Measurements from ENCODE around the gene KPNA6.
A peak's percentile ranks its signal among the peaks of the same experiment; 100 is the strongest.

Gene KPNA6

DNA sequence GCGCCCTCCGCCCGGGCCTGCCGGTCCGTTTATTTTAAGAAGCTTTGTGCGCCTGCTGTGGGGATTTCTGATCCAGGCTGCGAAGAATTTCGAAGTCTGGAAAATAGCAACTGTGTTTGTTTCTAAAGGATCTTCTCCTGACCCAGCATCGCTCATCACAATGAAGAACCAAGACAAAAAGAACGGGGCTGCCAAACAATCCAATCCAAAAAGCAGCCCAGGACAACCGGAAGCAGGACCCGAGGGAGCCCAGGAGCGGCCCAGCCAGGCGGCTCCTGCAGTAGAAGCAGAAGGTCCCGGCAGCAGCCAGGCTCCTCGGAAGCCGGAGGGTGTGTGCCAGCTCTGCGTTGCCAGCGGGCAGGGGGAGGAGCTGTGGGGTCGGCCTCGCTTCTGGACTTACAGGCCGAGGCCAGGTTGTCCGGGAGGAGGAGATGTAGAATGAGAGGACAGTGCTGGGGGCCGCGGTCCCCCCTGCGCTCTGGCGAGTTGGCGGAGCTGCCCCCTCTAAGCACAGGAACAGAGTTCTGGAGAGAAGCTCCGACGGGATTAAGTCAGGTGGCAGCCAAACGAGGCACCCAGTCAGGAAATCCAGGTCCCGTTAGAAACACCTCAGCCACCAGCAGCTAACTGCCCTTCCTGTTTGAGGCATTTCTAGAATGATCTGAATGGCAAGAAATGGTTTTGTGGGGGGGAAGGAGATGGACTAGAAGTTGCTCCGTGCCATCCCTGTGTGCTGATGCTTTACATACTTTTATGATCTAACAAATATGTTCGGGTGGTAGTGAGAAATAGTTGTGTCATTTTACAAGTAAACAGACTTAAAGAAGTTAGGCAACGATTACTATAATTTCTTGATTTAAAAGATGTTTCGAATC is 72.6 kb downstream of the KPNA6 start:
- no peak for TF ChIP-seq POLR2A (IDR thresholded peaks at IDR 0.05; ENCODE audit: low read depth, low read length)
- FAIRE-seq: no peak
- peak; percentile 63 for DNase-seq (ENCODE audit: insufficient read length, low spot score)

DNA sequence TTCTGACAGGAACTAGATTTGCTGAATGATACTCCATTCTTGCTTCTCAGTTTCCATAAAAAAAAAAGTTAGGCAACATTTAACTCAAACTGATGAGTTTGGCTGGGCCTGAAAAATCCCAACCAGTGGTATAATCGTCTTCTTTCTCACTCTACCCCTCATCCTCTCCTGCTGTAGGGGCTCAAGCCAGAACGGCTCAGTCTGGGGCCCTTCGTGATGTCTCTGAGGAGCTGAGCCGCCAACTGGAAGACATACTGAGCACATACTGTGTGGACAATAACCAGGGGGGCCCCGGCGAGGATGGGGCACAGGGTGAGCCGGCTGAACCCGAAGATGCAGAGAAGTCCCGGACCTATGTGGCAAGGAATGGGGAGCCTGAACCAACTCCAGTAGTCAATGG is 73.2 kb downstream of the KPNA6 start:
- FAIRE-seq: no peak
- TF ChIP-seq POLR2A (IDR thresholded peaks at IDR 0.05; ENCODE audit: low read depth, low read length): no peak
- no peak for DNase-seq (ENCODE audit: insufficient read length, low spot score)

DNA sequence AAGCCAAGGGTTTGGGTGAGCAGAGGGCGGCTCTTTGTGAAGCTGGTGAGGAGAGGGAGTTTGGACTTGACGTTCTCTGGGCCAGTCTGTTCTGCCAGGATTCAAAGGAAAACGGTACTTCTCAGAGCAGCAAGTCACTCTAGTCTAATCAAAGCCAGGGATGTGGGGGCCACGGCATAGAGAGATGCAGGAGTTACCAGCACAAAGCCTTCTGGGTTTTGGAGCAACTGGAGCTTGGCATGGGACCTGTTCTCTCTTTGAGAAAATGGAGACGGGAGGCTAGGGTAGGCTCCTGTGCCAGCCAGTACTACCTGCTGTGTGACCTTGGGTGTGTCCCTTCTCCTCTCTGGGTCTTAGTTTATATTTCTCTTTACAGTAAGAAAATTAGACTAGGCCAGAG is 73.7 kb downstream of the KPNA6 start:
- DNase-seq (ENCODE audit: insufficient read length, low spot score): no peak
- no peak for TF ChIP-seq POLR2A (IDR thresholded peaks at IDR 0.05; ENCODE audit: low read depth, low read length)
- FAIRE-seq: no peak

DNA sequence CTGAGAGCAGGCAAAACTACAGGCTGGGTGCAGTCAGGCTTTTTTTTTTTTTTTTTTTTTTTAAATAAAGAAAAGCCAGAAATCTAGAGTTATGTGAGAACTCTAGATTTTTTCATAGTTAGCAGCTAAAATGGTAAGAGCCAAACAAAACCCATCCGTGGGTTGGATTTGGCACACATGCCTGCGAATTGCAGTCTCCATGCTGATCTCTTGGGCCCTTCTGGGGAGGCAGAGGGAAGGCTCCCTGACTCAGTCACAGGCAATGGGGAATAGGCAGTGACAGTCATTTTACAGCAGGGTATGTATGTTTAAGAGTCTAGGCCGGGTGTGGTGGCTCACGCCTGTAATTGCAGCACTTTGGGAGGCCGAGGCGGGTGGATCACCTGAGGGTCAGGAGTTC is 74.2 kb downstream of the KPNA6 start:
- FAIRE-seq (no peak), DNase-seq (ENCODE audit: insufficient read length, low spot score) (no peak)
- TF ChIP-seq POLR2A (IDR thresholded peaks at IDR 0.05; ENCODE audit: low read depth, low read length): no peak

DNA sequence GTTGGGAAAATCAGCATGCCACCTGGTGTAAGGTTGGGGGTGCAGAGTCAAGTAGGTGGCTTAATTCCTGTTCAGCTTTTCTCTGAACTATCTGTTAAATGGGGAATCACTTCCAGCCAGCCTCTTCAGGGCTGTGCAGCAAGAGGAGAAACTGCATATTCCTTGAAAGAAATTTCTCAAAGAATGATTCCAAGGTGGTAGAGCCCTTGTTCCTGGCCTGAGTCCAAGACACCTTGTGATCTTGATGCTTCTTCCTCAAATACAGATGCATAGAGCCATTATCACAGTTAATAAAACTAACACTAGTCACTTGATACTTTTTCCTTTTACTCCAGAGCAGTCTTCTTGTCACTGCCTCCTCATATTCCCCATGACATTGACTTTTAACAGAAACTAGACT is 76.8 kb downstream of the KPNA6 start:
- no peak for FAIRE-seq
- no peak for DNase-seq (ENCODE audit: insufficient read length, low spot score)

DNA sequence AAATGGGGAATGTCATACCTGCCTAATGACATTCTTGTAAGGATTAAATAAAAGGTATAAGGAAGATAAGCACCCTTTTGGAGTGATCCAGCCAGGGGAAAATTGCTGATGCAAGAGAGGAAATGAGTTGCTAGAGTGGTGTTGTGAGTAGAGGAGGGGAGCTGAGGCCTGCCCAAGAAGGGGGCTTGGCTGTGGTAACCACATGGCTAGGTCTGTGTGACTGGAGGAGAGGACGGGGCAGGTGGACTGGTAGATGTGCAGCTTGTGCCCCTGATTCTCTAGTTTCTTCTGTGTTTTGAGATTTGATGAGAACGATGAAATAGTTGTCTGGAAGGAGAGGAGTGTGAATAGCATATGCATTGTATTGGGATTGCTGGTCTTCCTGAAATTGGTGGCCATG is 78.2 kb downstream of the KPNA6 start:
- no peak for FAIRE-seq

More for the DNA sequence above, 76.8 kb downstream of the KPNA6 start:
- no peak for TF ChIP-seq POLR2A (IDR thresholded peaks at IDR 0.05; ENCODE audit: low read depth, low read length)

DNA sequence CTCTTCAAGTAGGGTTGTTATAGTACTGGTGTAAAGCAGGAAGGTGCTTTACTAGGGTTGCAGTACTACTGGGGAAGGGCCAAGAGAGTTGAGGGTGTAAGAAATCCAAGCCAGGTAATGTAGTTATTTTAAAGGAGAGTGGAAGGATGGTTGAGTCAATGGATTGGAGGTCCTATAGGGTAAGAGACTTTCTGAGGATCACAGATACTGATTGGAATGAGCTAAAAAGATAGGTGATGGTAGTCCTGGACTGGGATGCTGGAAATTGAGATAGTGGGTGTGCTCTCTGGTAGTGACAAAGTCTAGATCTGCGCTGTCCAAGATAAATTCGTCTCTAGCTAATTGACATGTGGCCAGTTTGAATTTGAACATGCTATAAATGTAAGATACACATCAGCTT is 78.6 kb downstream of the KPNA6 start:
- FAIRE-seq (no peak), DNase-seq (ENCODE audit: insufficient read length, low spot score) (no peak)
- no peak for TF ChIP-seq POLR2A (IDR thresholded peaks at IDR 0.05; ENCODE audit: low read depth, low read length)

More for the DNA sequence above, 78.2 kb downstream of the KPNA6 start:
- no peak for TF ChIP-seq POLR2A (IDR thresholded peaks at IDR 0.05; ENCODE audit: low read depth, low read length)
- no peak for DNase-seq (ENCODE audit: insufficient read length, low spot score)

DNA sequence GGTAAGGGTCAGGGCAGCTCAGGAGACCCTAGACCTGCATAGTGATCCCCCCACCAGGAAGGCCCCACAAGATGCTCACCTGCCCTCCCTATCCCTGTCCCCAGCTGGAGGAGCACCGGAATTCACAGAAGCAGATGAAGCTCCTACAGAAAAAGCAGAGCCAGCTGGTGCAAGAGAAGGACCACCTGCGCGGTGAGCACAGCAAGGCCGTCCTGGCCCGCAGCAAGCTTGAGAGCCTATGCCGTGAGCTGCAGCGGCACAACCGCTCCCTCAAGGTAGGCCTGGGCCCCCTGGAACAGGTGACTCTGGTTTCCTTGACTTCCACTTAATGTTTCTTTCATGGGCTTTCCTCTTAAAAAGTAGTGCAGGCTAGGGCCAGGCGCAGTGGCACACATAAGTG is 80.0 kb downstream of the KPNA6 start:
- DNase-seq (ENCODE audit: insufficient read length, low spot score) (no peak), FAIRE-seq (no peak)
- no peak for TF ChIP-seq POLR2A (IDR thresholded peaks at IDR 0.05; ENCODE audit: low read depth, low read length)

DNA sequence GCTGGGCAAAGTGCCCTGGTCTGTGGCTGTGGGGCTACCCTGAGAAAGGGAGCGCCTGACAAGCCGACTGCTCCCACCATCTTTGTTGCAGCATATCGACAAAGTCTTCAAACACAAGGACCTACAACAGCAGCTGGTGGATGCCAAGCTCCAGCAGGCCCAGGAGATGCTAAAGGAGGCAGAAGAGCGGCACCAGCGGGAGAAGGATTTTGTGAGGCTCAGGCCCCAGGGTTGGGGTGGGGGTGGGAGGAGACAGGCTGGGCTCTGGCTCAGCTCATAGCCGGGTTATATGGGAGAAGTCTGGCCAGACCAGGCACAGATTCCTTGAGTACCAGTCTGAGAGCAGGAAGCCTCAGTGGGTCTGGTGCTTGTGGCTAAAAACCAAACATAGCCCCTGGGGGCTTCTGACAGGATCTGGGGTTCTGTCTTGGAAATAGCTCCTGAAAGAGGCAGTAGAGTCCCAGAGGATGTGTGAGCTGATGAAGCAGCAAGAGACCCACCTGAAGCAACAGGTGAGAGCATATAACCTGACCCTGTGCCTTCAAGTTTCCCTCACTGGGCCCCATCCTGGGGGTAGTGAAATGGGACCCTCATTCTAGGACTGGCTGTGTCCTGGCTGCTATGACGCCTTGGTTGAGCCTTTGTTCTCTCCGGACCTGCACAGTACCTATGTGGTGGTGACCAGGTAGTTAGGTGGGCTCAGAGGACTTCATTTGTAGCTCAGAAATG is 84.5 kb downstream of the KPNA6 start:
- no peak for TF ChIP-seq POLR2A (IDR thresholded peaks at IDR 0.05; ENCODE audit: low read depth, low read length)
- FAIRE-seq (no peak), DNase-seq (ENCODE audit: insufficient read length, low spot score) (no peak)

DNA sequence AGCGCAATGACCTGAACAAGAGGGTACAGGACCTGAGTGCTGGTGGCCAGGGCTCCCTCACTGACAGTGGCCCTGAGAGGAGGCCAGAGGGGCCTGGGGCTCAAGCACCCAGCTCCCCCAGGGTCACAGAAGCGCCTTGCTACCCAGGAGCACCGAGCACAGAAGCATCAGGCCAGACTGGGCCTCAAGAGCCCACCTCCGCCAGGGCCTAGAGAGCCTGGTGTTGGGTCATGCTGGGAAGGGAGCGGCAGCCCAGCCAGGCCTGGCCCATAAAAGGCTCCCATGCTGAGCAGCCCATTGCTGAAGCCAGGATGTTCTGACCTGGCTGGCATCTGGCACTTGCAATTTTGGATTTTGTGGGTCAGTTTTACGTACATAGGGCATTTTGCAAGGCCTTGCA is 87.1 kb downstream of the KPNA6 start:
- DNase-seq (ENCODE audit: insufficient read length, low spot score) (no peak), FAIRE-seq (no peak)
- TF ChIP-seq POLR2A (IDR thresholded peaks at IDR 0.05; ENCODE audit: low read depth, low read length): no peak

DNA sequence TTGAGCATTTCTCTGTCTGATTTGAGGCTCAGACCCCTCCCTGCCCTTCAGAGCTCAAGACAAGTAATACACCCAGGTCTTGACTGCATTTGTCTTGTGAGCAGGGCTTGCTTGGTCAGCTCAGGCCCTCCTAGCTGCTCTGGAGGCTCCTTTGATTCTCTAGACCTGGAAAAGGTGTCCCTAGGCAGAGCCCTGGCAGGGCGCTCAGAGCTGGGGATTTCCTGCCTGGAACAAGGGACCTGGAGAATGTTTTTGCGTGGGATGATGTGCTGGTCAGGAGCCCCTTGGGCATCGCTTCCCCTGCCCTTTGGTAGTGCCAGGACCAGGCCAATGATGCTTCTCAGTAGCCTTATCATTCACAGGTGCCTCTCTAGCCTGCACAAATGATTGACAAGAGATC is 87.7 kb downstream of the KPNA6 start:
- TF ChIP-seq POLR2A (IDR thresholded peaks at IDR 0.05; ENCODE audit: low read depth, low read length): no peak
- DNase-seq (ENCODE audit: insufficient read length, low spot score) (no peak), FAIRE-seq (no peak)

DNA sequence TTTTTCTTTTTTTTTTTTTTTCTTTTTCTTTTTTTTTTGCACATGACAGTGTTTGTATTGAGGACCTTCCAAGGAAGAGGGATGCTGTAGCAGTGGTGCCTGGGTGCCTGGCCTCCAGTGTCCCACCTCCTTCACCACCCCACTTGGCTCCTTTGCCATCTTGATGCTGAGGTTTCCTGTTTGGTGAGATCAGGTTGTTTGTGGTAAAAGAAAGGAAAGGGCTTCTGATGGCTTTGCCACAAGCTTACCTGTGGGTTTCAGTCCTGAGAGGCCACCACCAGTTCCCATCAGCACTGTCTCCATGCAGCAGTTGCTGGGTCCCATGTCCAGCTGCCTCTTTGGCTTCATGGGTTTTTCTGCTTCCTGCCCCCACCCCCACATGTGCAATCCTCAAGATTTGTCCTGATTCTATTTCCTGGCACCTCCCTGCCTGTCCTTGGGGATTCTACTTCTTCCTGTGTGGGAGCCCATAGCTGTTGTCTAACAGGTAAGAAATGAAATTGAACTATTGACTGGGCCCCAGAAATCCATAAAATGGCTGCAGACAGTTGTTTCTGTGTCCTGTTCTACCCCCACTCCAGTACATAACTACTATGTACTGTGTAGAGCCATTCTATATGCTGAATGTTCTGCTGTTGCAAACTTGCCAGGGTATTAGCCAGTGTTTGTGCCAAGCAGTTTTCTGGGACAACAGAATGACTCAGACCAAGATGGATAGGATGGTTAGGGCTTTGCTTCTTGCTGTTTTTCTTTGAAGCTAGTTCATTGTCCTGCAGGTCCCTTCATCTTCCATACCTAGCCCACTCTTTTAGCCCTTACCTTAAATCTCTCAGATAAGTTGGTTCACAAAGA is 88.3 kb downstream of the KPNA6 start:
- FAIRE-seq (no peak), DNase-seq (ENCODE audit: insufficient read length, low spot score) (no peak)
- TF ChIP-seq POLR2A (IDR thresholded peaks at IDR 0.05; ENCODE audit: low read depth, low read length): no peak

DNA sequence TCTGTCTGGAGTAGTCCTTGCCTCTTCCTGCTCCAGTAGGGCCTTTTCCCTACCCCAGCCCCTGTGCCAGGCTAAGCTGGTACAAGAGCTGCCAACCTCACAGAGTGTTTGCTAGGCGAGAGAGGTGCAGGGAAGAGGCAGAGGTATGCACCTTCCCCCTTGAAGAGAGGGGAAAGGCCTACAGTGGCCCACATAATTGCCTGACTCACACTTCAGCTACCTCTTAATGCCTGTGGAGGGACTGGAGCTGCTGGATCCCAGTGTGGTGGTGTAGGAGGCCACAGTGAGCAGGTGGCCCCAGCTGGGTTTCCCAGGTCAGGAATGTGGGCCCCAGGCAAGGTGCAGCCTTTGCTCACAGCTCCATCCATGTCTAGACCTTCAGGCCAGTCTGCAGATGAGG is 89.2 kb downstream of the KPNA6 start:
- FAIRE-seq (no peak), DNase-seq (ENCODE audit: insufficient read length, low spot score) (no peak)
- TF ChIP-seq POLR2A (IDR thresholded peaks at IDR 0.05; ENCODE audit: low read depth, low read length): no peak

DNA sequence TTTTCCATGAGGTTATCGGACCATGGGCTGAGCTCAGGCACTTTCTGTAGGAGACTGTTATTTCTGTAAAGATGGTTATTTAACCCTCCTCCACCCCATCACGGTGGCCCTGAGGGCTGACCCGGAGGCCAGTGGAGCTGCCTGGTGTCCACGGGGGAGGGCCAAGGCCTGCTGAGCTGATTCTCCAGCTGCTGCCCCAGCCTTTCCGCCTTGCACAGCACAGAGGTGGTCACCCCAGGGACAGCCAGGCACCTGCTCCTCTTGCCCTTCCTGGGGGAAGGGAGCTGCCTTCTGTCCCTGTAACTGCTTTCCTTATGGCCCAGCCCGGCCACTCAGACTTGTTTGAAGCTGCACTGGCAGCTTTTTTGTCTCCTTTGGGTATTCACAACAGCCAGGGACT is 90.0 kb downstream of the KPNA6 start:
- TF ChIP-seq POLR2A (IDR thresholded peaks at IDR 0.05; ENCODE audit: low read depth, low read length): no peak
- FAIRE-seq: no peak
- DNase-seq (ENCODE audit: insufficient read length, low spot score): no peak

All from H54 (cell line).